Cardiac muscle cell (in vitro differentiated cells and primary cell): ENCODE results near the gene SMIM44. TPM values are rescaled to one million over a fixed set of nuclear protein-coding genes. Genes with fewer than 3 reads are reported as not detected.

Experiments
- DNase-seq, 2 donors: peaks; one replicate each; pipeline versions ENCODE4 v3.0.0 to v3.0.0-alpha.2; 2010 to 2017; ENCODE audit warnings: low read depth in 1 of 2, low spot score in 1 of 2
- H3K27ac ChIP-seq: fragments of 200-600 bp; sonication (generic); 2 replicates; pipeline ENCODE4 v1.5.1; 2016
- H3K27me3 ChIP-seq: fragments of 200-600 bp; sonication (generic); 2 replicates; pipeline ENCODE4 v1.6.0; 2016; ENCODE audit warnings: control low read depth
- H3K36me3 ChIP-seq: fragments of 200-600 bp; sonication (generic); 2 replicates; pipeline ENCODE4 v1.5.1; 2016; ENCODE audit warnings: control low read depth
- H3K4me1 ChIP-seq: fragments of 200-600 bp; sonication (generic); 2 replicates; pipeline ENCODE4 v1.8.1; 2017; ENCODE audit warnings: low read depth, mild to moderate bottlenecking, mixed run types
- H3K4me3 ChIP-seq: fragments of 200-600 bp; sonication (generic); 2 replicates; pipeline ENCODE4 v1.5.1; 2016; ENCODE audit warnings: mild to moderate bottlenecking
- H3K9me3 ChIP-seq: fragments of 200-600 bp; sonication (generic); 2 replicates; pipeline ENCODE4 v1.5.1; 2017; ENCODE audit warnings: low read depth, mild to moderate bottlenecking, control low read depth
- CTCF ChIP-seq: IDR thresholded peaks from 2 replicates; pipeline ENCODE4 v1.5.1; 2012; ENCODE audit warnings: low read depth, mild to moderate bottlenecking, low read length
- polyA plus RNA-seq: library from polyadenylated mRNA; unstranded; fragments of >200 nt; fragmentation: Nextera tagmentation; extraction: Ambion mirVana; gene quantifications from 2 replicates; pipeline ENCODE4 v1.2.1, GENCODE V29; 2016
- total RNA-seq: library from RNA; depleted of rRNA; stranded (reverse); fragments of >200 nt; gene quantifications from 2 replicates; pipeline ENCODE4 v1.2.3, GENCODE V29; 2016

Gene SMIM44
- total and polyA plus RNA-seq, 2 experiments from 2014 or later: not detected

GRCh38 chr19:3528539-3529211 lies 45.4 kb upstream of the SMIM44 start:
- DNase-seq: no peak
- Histone ChIP-seq H3K27me3 (no peaks in the 10 kb centered on the region), H3K9me3 (no peaks in the 10 kb centered on the region), H3K4me1 (no peaks in the 10 kb centered on the region), H3K36me3 (peaks cover 36% of the 10 kb centered on the region), H3K4me3 (no peak overlapping the region), H3K27ac (no peak overlapping the region)
- no peak for TF ChIP-seq CTCF

GRCh38 chr19:3528080-3528479 lies 44.8 kb upstream of the SMIM44 start:
- H3K27ac ChIP-seq: no peak overlapping the region
- TF ChIP-seq CTCF: no peak
- peaks cover 38% of the 10 kb centered on the region for H3K36me3 ChIP-seq
- H3K4me3 ChIP-seq: no peak overlapping the region
- no peaks in the 10 kb centered on the region for H3K27me3 ChIP-seq
- no peak for DNase-seq
- no peaks in the 10 kb centered on the region for H3K9me3 ChIP-seq
- H3K4me1 ChIP-seq: no peaks in the 10 kb centered on the region

GRCh38 chr19:3527238-3527910 lies 44.1 kb upstream of the SMIM44 start:
- H3K4me1 ChIP-seq: no peaks in the 10 kb centered on the region
- H3K27ac ChIP-seq: no peak overlapping the region
- H3K27me3 ChIP-seq: no peaks in the 10 kb centered on the region
- no peak for DNase-seq
- no peak for TF ChIP-seq CTCF
- peaks cover 31% of the 10 kb centered on the region for H3K36me3 ChIP-seq
- H3K9me3 ChIP-seq: no peaks in the 10 kb centered on the region
- no peak overlapping the region for H3K4me3 ChIP-seq

- TF ChIP-seq CTCF: peak; percentile 7
- Histone ChIP-seq H3K9me3 (no peaks in the 10 kb centered on the region), H3K4me3 (no peak overlapping the region), H3K4me1 (no peaks in the 10 kb centered on the region), H3K36me3 (peaks cover 27% of the 10 kb centered on the region), H3K27me3 (no peaks in the 10 kb centered on the region), H3K27ac (no peak overlapping the region)
- DNase-seq: no peak
Measured at GRCh38 chr19:3526507-3527237, 43.4 kb upstream of the SMIM44 start.

- no peak for DNase-seq
- H3K36me3 ChIP-seq: peaks cover 27% of the 10 kb centered on the region
- H3K27ac ChIP-seq: no peak overlapping the region
- no peaks in the 10 kb centered on the region for H3K27me3 ChIP-seq
- no peaks in the 10 kb centered on the region for H3K4me1 ChIP-seq
- no peak overlapping the region for H3K4me3 ChIP-seq
- no peaks in the 10 kb centered on the region for H3K9me3 ChIP-seq
- TF ChIP-seq CTCF: no peak
Measured at GRCh38 chr19:3524904-3525451, 41.7 kb upstream of the SMIM44 start.
